Hindlimb muscle (tissue), 1 donor: ENCODE measurements around the gene RAP1GDS1. TPM values are rescaled to one million over a fixed set of nuclear protein-coding genes. Genes with fewer than 3 reads are reported as not detected.
"Not testable (repeated sequence)": the region's sequence is repeated elsewhere in the genome, so short reads cannot be mapped to it uniquely, and the experiment has no call there.

Experiments
- DNase-seq: peaks from one replicate; pipeline ENCODE4 v3.0.0-alpha.2; 2013
- polyA plus RNA-seq: library from polyadenylated mRNA; unstranded; fragments of 120-200 nt; gene quantifications from one replicate; pipeline ENCODE4 v1.2.1, GENCODE V29; 2013; ENCODE audit not compliant: insufficient read length

Gene RAP1GDS1
- polyA plus RNA-seq, 1 donor = 24.0 TPM

- DNase-seq = no peak
Measured at GRCh38 chr4:98358630-98359248, 97.6 kb downstream of the RAP1GDS1 start.

GRCh38 chr4:98359646-98360045 lies 98.5 kb downstream of the RAP1GDS1 start:
- no peak for DNase-seq

- no peak for DNase-seq
Measured at GRCh38 chr4:98363431-98363830, 102.2 kb downstream of the RAP1GDS1 start.

- not testable (repeated sequence) for DNase-seq
Measured at GRCh38 chr4:98366275-98366674, 105.1 kb downstream of the RAP1GDS1 start.

- not testable (repeated sequence) for DNase-seq
Measured at GRCh38 chr4:98368000-98368399, 106.8 kb downstream of the RAP1GDS1 start.

- no peak for DNase-seq
Measured at GRCh38 chr4:98369322-98369721, 108.1 kb downstream of the RAP1GDS1 start.

GRCh38 chr4:98374643-98375042 lies 113.5 kb downstream of the RAP1GDS1 start:
- peak; percentile 81 for DNase-seq

- DNase-seq = no peak
Measured at GRCh38 chr4:98377559-98377958, 116.4 kb downstream of the RAP1GDS1 start.

GRCh38 chr4:98381306-98381705 lies 120.1 kb downstream of the RAP1GDS1 start:
- DNase-seq = no peak

GRCh38 chr4:98383431-98384106 lies 122.4 kb downstream of the RAP1GDS1 start:
- DNase-seq = no peak

- no peak for DNase-seq
Measured at GRCh38 chr4:98385831-98386230, 124.6 kb downstream of the RAP1GDS1 start.

GRCh38 chr4:98387345-98388026 lies 126.3 kb downstream of the RAP1GDS1 start:
- DNase-seq = no peak

- no peak for DNase-seq
Measured at GRCh38 chr4:98394134-98394533, 132.9 kb downstream of the RAP1GDS1 start.

GRCh38 chr4:98399915-98400314 lies 138.7 kb downstream of the RAP1GDS1 start:
- DNase-seq = no peak

- DNase-seq = no peak
Measured at GRCh38 chr4:98406819-98407218, 145.6 kb downstream of the RAP1GDS1 start.

- no peak for DNase-seq
Measured at GRCh38 chr4:98411731-98412130, 150.5 kb downstream of the RAP1GDS1 start.

GRCh38 chr4:98416844-98417243 lies 155.7 kb downstream of the RAP1GDS1 start:
- DNase-seq = no peak

GRCh38 chr4:98420151-98420550 lies 159.0 kb downstream of the RAP1GDS1 start:
- DNase-seq = not testable (repeated sequence)

GRCh38 chr4:98421111-98421510 lies 159.9 kb downstream of the RAP1GDS1 start:
- DNase-seq = no peak

- DNase-seq = no peak
Measured at GRCh38 chr4:98423009-98423408, 161.8 kb downstream of the RAP1GDS1 start.

GRCh38 chr4:98430708-98431403 lies 169.7 kb downstream of the RAP1GDS1 start:
- no peak for DNase-seq

- no peak for DNase-seq
Measured at GRCh38 chr4:98433691-98434090, 172.5 kb downstream of the RAP1GDS1 start.

- no peak for DNase-seq
Measured at GRCh38 chr4:98434816-98435215, 173.6 kb downstream of the RAP1GDS1 start.
